HepG2 (cell line): ENCODE data around the gene LRRC4C.

Source experiments
- ATF7 ChIP-seq, 2 experiments: fragments of 450-650 bp in 1 of 2; sonication (generic) in 1 of 2; formaldehyde crosslinking in 1 of 2; IDR thresholded peaks; 2 replicates each; pipeline versions ENCODE4 v1.4.0 to v1.6.1; 2016 to 2020; ENCODE audit warnings: antibody characterized with exemption in 1 of 2, mild to moderate bottlenecking in 1 of 2, missing genetic modification reagents in 1 of 2
- FOXM1 ChIP-seq: sonication (generic); formaldehyde crosslinking; IDR thresholded peaks from 2 replicates; pipeline ENCODE4 v1.5.0; 2020; ENCODE audit warnings: missing genetic modification reagents
- KMT2A ChIP-seq: sonication (generic); formaldehyde crosslinking; IDR thresholded peaks from 2 replicates; pipeline ENCODE4 v1.4.0; 2020; ENCODE audit warnings: missing genetic modification reagents
- MTF1 ChIP-seq: sonication (generic); formaldehyde crosslinking; IDR thresholded peaks from 2 replicates; pipeline ENCODE4 v1.5.0; 2020; ENCODE audit warnings: missing genetic modification reagents
- MYNN ChIP-seq: sonication (generic); formaldehyde crosslinking; IDR thresholded peaks from 2 replicates; pipeline ENCODE4 v1.4.0; 2020; ENCODE audit warnings: mild to moderate bottlenecking, low read depth, missing genetic modification reagents
- NFAT5 ChIP-seq: sonication (generic); formaldehyde crosslinking; IDR thresholded peaks from 2 replicates; pipeline ENCODE4 v1.4.0; 2020; ENCODE audit warnings: missing genetic modification reagents
- RFXAP ChIP-seq: sonication (generic); formaldehyde crosslinking; IDR thresholded peaks from 2 replicates; pipeline ENCODE4 v1.4.0; 2020; ENCODE audit warnings: missing genetic modification reagents, borderline replicate concordance
- SRSF4 ChIP-seq: fragments of 200-400 bp; formaldehyde crosslinking; IDR thresholded peaks from one replicate; pipeline ENCODE4 v1.6.1; 2018; ENCODE audit warnings: mild to moderate bottlenecking, low read depth, low read length, moderate library complexity; ENCODE audit not compliant: poor library complexity, severe bottlenecking
- XRCC5 ChIP-seq: fragments of 200-400 bp; formaldehyde crosslinking; optimal IDR thresholded peaks from 2 replicates; pipeline ENCODE3; 2017; ENCODE audit warnings: mild to moderate bottlenecking, low read length
- ZNF747 ChIP-seq: sonication (generic); formaldehyde crosslinking; IDR thresholded peaks from 2 replicates; pipeline ENCODE4 v1.8.1; 2023; ENCODE audit warnings: missing genetic modification reagents, mild to moderate bottlenecking, borderline replicate concordance
- TF ChIP-seq, protein P1 (sequence below): IDR thresholded peaks from 2 replicates; pipeline ENCODE4 v1.6.1; 2016; ENCODE audit warnings: control low read depth
- TF ChIP-seq, protein P2 (sequence below), 2 experiments: sonication (generic) in 1 of 2; formaldehyde crosslinking in 1 of 2; IDR thresholded peaks; 2 replicates each; pipeline versions ENCODE4 v1.4.0 to v1.6.1; 2018 to 2020; ENCODE audit warnings: missing genetic modification reagents in 2 of 2, borderline replicate concordance in 1 of 2, low read depth in 1 of 2, mild to moderate bottlenecking in 1 of 2, missing biosample characterization in 1 of 2

DNA sequence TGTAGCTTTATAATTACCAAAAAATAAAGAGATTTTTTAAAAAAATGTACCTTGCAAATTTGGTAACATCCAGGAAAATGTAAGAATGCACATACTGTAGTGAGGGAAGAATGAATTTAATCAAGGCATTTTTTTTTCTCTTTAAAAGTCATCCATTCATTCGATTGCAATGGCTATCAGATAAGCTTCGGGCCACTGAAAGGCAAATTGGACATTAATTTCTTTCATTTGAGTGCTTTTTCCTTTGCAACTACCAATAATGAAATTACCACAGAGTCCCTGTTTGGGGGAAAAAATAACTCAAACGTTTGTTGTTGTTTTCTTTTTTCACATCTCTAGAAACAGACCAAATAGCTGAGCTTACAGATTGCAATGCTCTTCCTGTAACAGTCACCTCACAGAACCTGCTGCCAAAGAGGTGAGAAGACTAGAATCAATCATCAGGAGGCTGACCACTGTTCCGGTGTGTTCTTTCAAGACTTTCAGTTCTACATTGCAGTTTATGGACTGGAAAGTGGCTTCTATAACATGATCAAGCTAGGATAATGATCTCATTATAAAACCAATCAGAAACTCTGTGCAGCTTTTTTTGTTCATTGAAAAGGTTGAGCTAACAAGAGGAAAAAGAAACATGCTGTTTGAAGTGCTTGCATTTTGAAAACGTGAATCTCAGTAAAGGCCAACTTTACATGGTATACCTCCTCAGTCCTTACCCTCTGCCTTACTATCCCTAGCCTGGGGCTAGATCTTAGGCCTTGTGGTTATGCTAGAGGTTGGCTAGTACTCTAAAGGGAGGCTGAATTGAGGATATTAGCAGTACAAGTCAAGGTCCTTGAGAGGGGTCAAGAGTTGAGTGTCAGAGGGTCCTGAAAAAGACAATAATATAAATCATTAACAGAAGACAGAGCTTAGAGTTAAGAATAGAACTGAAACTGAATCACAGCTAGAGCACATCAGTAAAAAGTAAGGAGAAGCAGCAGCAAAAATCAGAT lies 1276.1 kb downstream of the LRRC4C start:
- TF ChIP-seq RFXAP (CRISPR knock-in tag): no peak
- no peak for TF ChIP-seq ATF7 (IDR thresholded peaks at IDR 0.05)
- TF ChIP-seq ATF7 (CRISPR knock-in tag; IDR thresholded peaks at IDR 0.05): no peak
- TF ChIP-seq NFAT5: no peak
- no peak for TF ChIP-seq MYNN (CRISPR knock-in tag)
- TF ChIP-seq, protein P1, sequence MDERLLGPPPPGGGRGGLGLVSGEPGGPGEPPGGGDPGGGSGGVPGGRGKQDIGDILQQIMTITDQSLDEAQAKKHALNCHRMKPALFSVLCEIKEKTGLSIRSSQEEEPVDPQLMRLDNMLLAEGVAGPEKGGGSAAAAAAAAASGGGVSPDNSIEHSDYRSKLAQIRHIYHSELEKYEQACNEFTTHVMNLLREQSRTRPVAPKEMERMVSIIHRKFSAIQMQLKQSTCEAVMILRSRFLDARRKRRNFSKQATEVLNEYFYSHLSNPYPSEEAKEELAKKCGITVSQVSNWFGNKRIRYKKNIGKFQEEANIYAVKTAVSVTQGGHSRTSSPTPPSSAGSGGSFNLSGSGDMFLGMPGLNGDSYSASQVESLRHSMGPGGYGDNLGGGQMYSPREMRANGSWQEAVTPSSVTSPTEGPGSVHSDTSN (CRISPR knock-in tag): no peak
- no peak for TF ChIP-seq MTF1 (CRISPR knock-in tag)
- TF ChIP-seq, protein P2, sequence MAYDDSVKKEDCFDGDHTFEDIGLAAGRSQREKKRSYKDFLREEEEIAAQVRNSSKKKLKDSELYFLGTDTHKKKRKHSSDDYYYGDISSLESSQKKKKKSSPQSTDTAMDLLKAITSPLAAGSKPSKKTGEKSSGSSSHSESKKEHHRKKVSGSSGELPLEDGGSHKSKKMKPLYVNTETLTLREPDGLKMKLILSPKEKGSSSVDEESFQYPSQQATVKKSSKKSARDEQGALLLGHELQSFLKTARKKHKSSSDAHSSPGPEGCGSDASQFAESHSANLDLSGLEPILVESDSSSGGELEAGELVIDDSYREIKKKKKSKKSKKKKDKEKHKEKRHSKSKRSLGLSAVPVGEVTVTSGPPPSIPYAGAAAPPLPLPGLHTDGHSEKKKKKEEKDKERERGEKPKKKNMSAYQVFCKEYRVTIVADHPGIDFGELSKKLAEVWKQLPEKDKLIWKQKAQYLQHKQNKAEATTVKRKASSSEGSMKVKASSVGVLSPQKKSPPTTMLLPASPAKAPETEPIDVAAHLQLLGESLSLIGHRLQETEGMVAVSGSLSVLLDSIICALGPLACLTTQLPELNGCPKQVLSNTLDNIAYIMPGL (CRISPR knock-in tag; IDR thresholded peaks at IDR 0.05; ENCODE audit: borderline replicate concordance in 1 of 2, low read depth in 1 of 2): no peak
- no peak for TF ChIP-seq SRSF4
- no peak for TF ChIP-seq FOXM1 (CRISPR knock-in tag)
- TF ChIP-seq ZNF747 (CRISPR knock-in tag): no peak
- no peak for TF ChIP-seq XRCC5
- no peak for TF ChIP-seq KMT2A (CRISPR knock-in tag)
